GM12878 (cell line): ENCODE results near the gene SETBP1. TPM values are rescaled to one million over a fixed set of nuclear protein-coding genes. Genes with fewer than 3 reads are reported as not detected.

ENCODE experiments used
- ATAC-seq: fragments of 200-7000 bp; cut with Tn5 transposase; 3 replicates; pipeline ENCODE4 v1.9.1; 2020; ENCODE audit warnings: mild to moderate bottlenecking, moderate library complexity
- BruUV-seq: library from RNA; stranded (reverse); fragments of 400-500 nt; replicated peaks from 2 replicates; lab custom pipeline; 2021; lab: Mats Ljungman, UMichigan
- CTCF ChIA-PET: fragments of 300-600 bp; sonication (Branson Sonifier 250); formaldehyde crosslinking; extraction: SDS; loops from one replicate; lab custom pipeline; 2021; ENCODE audit warnings: inconsistent platforms; lab: Yijun Ruan, JAX
- POLR2A ChIA-PET: fragments of 350-600 bp; formaldehyde crosslinking; extraction: SDS; loops from one replicate; lab custom pipeline; 2021; ENCODE audit warnings: inconsistent platforms; lab: Charles Lee
- RAD21 ChIA-PET: fragments of 300-600 bp; sonication (Branson Sonifier 250); formaldehyde crosslinking; loops from one replicate; lab custom pipeline; 2023; ENCODE audit warnings: antibody characterized with exemption; ENCODE audit not compliant: unreplicated experiment; lab: Charles Lee
- SMC1A ChIA-PET: fragments of 300-600 bp; sonication (Branson Sonifier 250); formaldehyde crosslinking; loops from one replicate; lab custom pipeline; 2023; ENCODE audit not compliant: unreplicated experiment, uncharacterized antibody; lab: Charles Lee
- DNase-seq: peaks from one replicate; pipeline ENCODE4 v3.0.0-alpha.2; 2011; ENCODE audit warnings: low read depth, low spot score
- FAIRE-seq: peaks from 3 replicates; lab custom pipeline; 2011; peaks lifted over from hg19 to GRCh38; lab: Jason Lieb, UNC
- H2AFZ ChIP-seq: 2 replicates; pipeline ENCODE4 v1.6.0; 2011; ENCODE audit warnings: low read depth, low read length, control low read depth; ENCODE audit not compliant: control insufficient read depth
- H3K27ac ChIP-seq: 2 replicates; pipeline ENCODE4 v1.5.1; 2011; ENCODE audit warnings: control low read depth; ENCODE audit not compliant: control insufficient read depth, insufficient read depth
- H3K27me3 ChIP-seq, 2 experiments: replicated peaks in 1 of 2; 2 replicates each; pipeline versions ENCODE4 v1.6.0 to v1.6.1; 2011; ENCODE audit warnings: low read length in 1 of 2; ENCODE audit not compliant: control insufficient read depth in 2 of 2, insufficient read depth in 2 of 2
- H3K36me3 ChIP-seq, 2 experiments: 2 replicates each; pipeline ENCODE4 v1.5.1; 2011; ENCODE audit warnings: low read length in 1 of 2; ENCODE audit not compliant: control insufficient read depth in 2 of 2, insufficient read depth in 2 of 2
- H3K4me1 ChIP-seq: 2 replicates; pipeline ENCODE4 v1.6.1; 2011; ENCODE audit warnings: mild to moderate bottlenecking, low read length, moderate library complexity, mixed read lengths; ENCODE audit not compliant: control insufficient read depth, insufficient read depth
- H3K4me2 ChIP-seq: 2 replicates; pipeline ENCODE4 v1.6.0; 2011; ENCODE audit warnings: control low read depth; ENCODE audit not compliant: control insufficient read depth, insufficient read depth
- H3K4me3 ChIP-seq: fragments of 200-600 bp; sonication (generic); 2 replicates; pipeline ENCODE4 v1.5.1; 2016
- H3K79me2 ChIP-seq: 2 replicates; pipeline ENCODE4 v1.6.0; 2011; ENCODE audit warnings: low read length; ENCODE audit not compliant: control insufficient read depth, insufficient read depth
- H3K9ac ChIP-seq: 2 replicates; pipeline ENCODE4 v1.8.0; 2011; ENCODE audit warnings: low read length, control low read depth, mixed read lengths; ENCODE audit not compliant: control insufficient read depth, insufficient read depth
- H3K9me3 ChIP-seq: replicated peaks from 3 replicates; pipeline ENCODE4 v1.5.1; 2011; ENCODE audit warnings: mild to moderate bottlenecking, low read length; ENCODE audit not compliant: control insufficient read depth, insufficient read depth
- H4K20me1 ChIP-seq: 2 replicates; pipeline ENCODE4 v1.6.0; 2011; ENCODE audit not compliant: control insufficient read depth, insufficient read depth
- ATF3 ChIP-seq: IDR thresholded peaks from 2 replicates; pipeline ENCODE4 v1.6.1; 2011; ENCODE audit warnings: low read depth, mild to moderate bottlenecking, low read length, moderate library complexity, borderline replicate concordance; ENCODE audit errors: extremely low read depth
- CTCF ChIP-seq, 3 experiments: IDR thresholded peaks in 2 of 3; conservative IDR thresholded peaks in 1 of 3; 2 replicates each; pipeline ENCODE4 v1.5.1; 2011; ENCODE audit warnings: low read depth in 3 of 3, low read length in 3 of 3, mild to moderate bottlenecking in 3 of 3, control low read depth in 2 of 3, moderate library complexity in 2 of 3, inconsistent platforms in 1 of 3, mixed read lengths in 1 of 3; ENCODE audit not compliant: control insufficient read depth in 2 of 3, insufficient read depth in 1 of 3; ENCODE audit errors: extremely low read depth in 1 of 3
- E4F1 ChIP-seq: fragments of 450-650 bp; IDR thresholded peaks from 2 replicates; pipeline ENCODE4 v1.6.1; 2018; ENCODE audit warnings: borderline replicate concordance, mild to moderate bottlenecking; ENCODE audit not compliant: partially characterized antibody
- MYB ChIP-seq: fragments of 150-350 bp; IDR thresholded peaks from 2 replicates; pipeline ENCODE4 v1.6.1; 2014; ENCODE audit warnings: mild to moderate bottlenecking, low read depth, low read length, borderline replicate concordance
- PRDM15 ChIP-seq: fragments of 450-650 bp; formaldehyde crosslinking; IDR thresholded peaks from 2 replicates; pipeline ENCODE4 v1.4.0; 2020; ENCODE audit warnings: mild to moderate bottlenecking, moderate library complexity
- RAD21 ChIP-seq: IDR thresholded peaks from 2 replicates; pipeline ENCODE4 v1.6.1; 2011; ENCODE audit warnings: mild to moderate bottlenecking, low read depth, low read length, moderate library complexity; ENCODE audit not compliant: insufficient read depth
- RCOR1 ChIP-seq: conservative IDR thresholded peaks from 2 replicates; pipeline ENCODE4 v1.6.1; 2012; ENCODE audit warnings: low read depth, low read length, improper control_type of control experiment
- ZNF274 ChIP-seq: IDR thresholded peaks from one replicate; pipeline ENCODE4 v1.8.0; 2011; ENCODE audit not compliant: insufficient read length, insufficient read depth
- WGBS: methylation state at CpG from one replicate; pipeline ENCODE4 v1.1.6; 2016; ENCODE audit warnings: low lambda C conversion rate; ENCODE audit not compliant: insufficient replicate concordance, insufficient coverage; ENCODE audit errors: missing lambda C conversion rate; 5-methylcytosine and 5-hydroxymethylcytosine counted together
- in situ Hi-C: fragments of 300-500 bp; cut with MboI; formaldehyde crosslinking; loops from 9 replicates; pipeline ENCODE4 v1.14.3; 2018; ENCODE audit warnings: mixed read lengths
- intact Hi-C: fragments of 100-400 bp; cut with micrococcal nuclease; formaldehyde crosslinking; loops from one replicate; pipeline ENCODE4 v1.14.2; 2022; ENCODE audit not compliant: unreplicated experiment
- polyA plus RNA-seq, 11 experiments: library from polyadenylated mRNA; depleted of rRNA in 4 of 11; unstranded in 6 of 11; stranded (reverse) in 5 of 11; fragments of >200 nt; fragmentation: Nextera tagmentation in 4 of 11; fragmentation: Illumina TruSeq in 1 of 11; extraction: Ambion mirVana in 4 of 11; extraction: Trizol in 1 of 11; gene quantifications; 1 replicate in 1 of 11; 2 replicates in 10 of 11; pipeline versions ENCODE4 v1.2.1 to v1.2.3, GENCODE V29; 2011 to 2016; ENCODE audit warnings: inconsistent platforms in 2 of 11, missing spikeins in 2 of 11, low read depth in 1 of 11
- total RNA-seq, 4 experiments: library from RNA; depleted of rRNA in 3 of 4; stranded (reverse); fragments of >200 nt in 3 of 4; fragmentation: Illumina TruSeq in 1 of 4; extraction: Trizol in 1 of 4; gene quantifications; 2 replicates each; pipeline versions ENCODE4 v1.2.1 to v1.2.3, GENCODE V29; 2013 to 2021

The SETBP1 gene
- total and polyA plus RNA-seq, 10 of the 15 experiments (the other 5 are each of a cell fraction or from before 2014, with no cell fraction given) = 0.99 to 29.7 (median 8.3) TPM

- no peak for TF ChIP-seq E4F1
These were observed 219.9 kb downstream of the SETBP1 start (continued) for GRCh38 chr18:44900627-44901026.

GRCh38 chr18:44901283-44901682 is 220.6 kb downstream of the SETBP1 start:
- Histone ChIP-seq H3K4me2 (no peak overlapping the region), H3K27me3 (no peaks in the 10 kb centered on the region), H3K36me3 (no peaks in the 10 kb centered on the region), H3K9me3 (no peaks in the 10 kb centered on the region; the same call in 2 of the 3 replicates), H4K20me1 (no peaks in the 10 kb centered on the region), H2AFZ (no peak overlapping the region), H3K9ac (no peak overlapping the region), H3K4me1 (no peaks in the 10 kb centered on the region), H3K27ac (no peak overlapping the region), H3K4me3 (no peak overlapping the region), H3K79me2 (no peaks in the 10 kb centered on the region)
- ChIA-PET CTCF (interaction anchor here (0.6 to 8.4 kb wide), 15 partner anchors 9 to 317 kb away, joined by 3 to 49 read pairs (median 3); no protein-coding TSS in a partner anchor), SMC1A (interaction anchor here (0.9 to 7.6 kb wide), 7 partner anchors 10 to 219 kb away, joined by 3 to 57 read pairs (median 3); no protein-coding TSS in a partner anchor), RAD21 (interaction anchor here (0.9 to 8.3 kb wide), 10 partner anchors 8 to 311 kb away, joined by 3 to 31 read pairs (median 4); partner anchors contain the start of gene SETBP1), POLR2A (no interaction called here)
- DNase-seq (no peak), ATAC-seq (peak; percentile 52; the same call in 2 of the 3 replicates), FAIRE-seq (no peak)
- BruUV-seq = no TSS peak
- intact Hi-C loops (loop anchor here (1.0 kb wide), 1 partner anchor 311 kb away; no protein-coding TSS in a partner anchor), in situ Hi-C loops (no loop called here)
- no peak for TF ChIP-seq PRDM15
- no peak for TF ChIP-seq MYB
- 0 out of 6 replicates have a peak, but pooled peaks of 1 of the 3 experiments have one; percentile 26 for TF ChIP-seq CTCF (IDR thresholded peaks at IDR 0.05 in 2 of 3, conservative IDR thresholded peaks at IDR 0.05 in 1 of 3; ENCODE audit: control insufficient read depth in 2 of 3, extremely low read depth in 1 of 3, insufficient read depth in 1 of 3, low read depth in 3 of 3, low read length in 3 of 3)
- TF ChIP-seq RAD21 = peak; percentile 32; the same call in 1 of the 2 replicates
- TF ChIP-seq ATF3 = no peak
- no peak for TF ChIP-seq RCOR1
- TF ChIP-seq ZNF274 = no peak
- WGBS = 26% methylated on average over 2 of the region's 2 CpGs
